Activated CD4-positive, CD25-positive, alpha-beta regulatory T cell treated with anti-CD3 and anti-CD28 coated beads, Interleukin-2, amount 50 U/mL, for 24 hours (primary cell): ENCODE results near the gene FES.
"Not testable (repeated sequence)": the region's sequence is repeated elsewhere in the genome, so short reads cannot be mapped to it uniquely, and the experiment has no call there.

ENCODE experiments used
- ATAC-seq, 2 donors: fragments of 150-1000 bp; cut with Tn5 transposase; one replicate each; pipeline ENCODE4 v1.10.0; 2021; ENCODE audit warnings: mild to moderate bottlenecking in 1 of 2, moderate library complexity in 1 of 2

Gene FES

DNA sequence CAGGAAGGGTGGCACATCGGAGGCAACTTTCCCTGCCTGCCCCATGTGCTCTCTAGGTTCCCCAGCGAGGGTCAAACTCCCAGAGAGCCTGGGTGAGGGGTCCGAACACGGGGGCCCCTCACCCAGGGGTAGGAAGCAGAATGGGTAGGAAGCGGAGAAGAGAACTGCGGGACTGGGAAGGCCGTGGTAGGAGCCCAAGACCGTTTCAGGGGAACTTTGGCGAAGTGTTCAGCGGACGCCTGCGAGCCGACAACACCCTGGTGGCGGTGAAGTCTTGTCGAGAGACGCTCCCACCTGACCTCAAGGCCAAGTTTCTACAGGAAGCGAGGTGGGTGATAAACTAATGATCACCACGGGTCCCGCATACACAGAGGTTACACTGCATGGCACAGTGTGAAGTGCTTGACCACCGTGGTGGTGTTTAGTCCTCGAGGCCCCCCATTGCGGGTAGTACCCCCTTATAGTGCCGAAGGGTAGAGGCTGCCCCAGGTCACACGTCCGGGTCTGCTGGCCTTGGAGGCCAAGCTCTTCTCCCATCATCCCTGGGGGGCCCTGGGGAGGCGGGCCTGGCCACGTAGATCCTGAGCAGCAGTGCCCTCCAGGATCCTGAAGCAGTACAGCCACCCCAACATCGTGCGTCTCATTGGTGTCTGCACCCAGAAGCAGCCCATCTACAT is 8.3 kb downstream of the FES start:
- no peak for ATAC-seq

DNA sequence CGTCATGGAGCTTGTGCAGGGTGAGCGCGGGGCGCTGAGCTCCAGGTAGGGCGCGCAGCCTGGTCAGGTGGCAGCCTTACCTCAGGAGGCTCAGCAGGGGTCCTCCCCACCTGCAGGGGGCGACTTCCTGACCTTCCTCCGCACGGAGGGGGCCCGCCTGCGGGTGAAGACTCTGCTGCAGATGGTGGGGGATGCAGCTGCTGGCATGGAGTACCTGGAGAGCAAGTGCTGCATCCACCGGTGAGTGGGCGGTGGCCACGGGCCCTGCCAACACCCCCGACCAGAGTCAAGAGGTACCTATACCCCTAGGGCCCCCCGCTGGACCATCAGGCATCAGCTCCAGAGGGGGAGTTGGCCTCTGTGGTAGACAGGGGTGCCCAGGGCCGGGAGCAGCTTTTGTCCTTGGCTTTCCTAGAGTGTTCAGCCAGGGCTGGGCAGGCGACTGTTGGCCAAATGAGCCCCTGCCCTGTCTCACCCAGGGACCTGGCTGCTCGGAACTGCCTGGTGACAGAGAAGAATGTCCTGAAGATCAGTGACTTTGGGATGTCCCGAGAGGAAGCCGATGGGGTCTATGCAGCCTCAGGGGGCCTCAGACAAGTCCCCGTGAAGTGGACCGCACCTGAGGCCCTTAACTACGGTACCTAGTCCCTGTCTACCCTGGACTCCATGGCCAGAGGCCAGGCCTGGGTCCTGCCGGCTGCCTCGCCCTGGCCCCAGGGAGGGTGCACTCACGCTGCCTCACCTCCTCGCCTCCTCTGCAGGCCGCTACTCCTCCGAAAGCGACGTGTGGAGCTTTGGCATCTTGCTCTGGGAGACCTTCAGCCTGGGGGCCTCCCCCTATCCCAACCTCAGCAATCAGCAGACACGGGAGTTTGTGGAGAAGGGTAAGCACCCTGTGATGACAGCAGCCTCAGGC is 9.1 kb downstream of the FES start:
- ATAC-seq = no peak

DNA sequence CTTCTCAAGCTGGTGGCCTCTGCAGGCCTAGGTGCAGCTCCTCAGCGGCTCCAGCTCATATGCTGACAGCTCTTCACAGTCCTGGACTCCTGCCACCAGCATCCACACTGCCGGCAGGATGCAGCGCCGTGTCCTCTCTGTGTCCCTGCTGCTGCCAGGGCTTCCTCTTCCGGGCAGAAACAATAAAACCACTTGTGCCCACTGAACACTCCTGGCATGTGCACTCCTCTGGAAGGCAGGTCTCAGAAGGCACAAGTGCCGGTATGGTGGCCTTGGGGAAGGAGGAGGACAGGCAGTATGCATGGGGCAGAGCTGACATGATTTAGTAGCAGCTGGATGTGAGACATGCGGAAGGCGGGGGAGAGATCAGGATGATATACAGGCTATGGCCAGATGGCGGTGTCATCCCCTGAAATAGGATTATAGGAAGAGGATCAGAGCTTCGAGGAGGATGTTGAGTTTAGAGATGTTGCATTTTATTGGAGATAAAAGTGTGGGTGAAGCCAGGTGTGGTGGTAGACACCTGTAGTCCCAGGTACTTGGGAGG is 11.3 kb downstream of the FES start:
- ATAC-seq = no peak

GRCh38 chr15:90897131-90897655 is 12.9 kb downstream of the FES start:
- ATAC-seq = not testable (repeated sequence)

DNA sequence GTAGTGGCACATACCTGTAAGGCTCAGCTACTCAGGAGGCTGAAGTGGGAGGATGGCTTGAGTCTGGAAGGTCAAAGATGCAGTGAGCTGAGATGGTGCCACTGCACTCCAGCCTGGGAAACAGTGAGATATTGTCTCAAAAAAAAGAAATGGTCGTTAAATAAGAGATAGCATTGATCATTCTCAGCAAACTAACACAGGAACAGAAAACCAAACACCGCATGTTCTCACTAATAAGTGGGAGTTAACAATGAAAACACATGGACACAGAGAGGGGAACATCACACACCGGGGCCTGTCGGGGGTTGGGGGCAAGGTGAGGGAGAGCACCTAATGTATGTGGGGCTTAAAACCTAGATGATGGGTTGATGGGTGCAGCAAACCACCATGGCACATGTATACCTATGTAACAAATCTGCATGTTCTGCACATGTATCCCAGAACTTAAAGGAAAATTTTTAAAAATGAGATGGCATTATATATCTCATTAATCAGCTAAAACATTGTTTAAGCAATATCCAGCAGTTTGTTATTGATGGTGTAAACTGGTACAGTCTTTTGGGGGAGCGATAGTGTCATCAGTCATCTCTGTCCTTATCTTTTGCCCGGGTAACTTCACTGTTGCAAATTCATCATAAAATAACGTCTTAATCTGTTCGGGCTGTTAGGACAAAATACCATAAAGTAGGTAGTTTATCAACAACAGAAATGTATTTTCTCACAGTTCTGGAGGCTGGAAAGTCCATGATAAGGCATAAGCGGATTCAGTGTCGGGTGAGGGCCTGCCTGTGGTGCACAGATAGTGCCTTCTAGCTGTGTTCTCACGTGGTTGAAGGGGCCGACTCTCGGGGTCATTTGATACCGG is 17.1 kb downstream of the FES start:
- no peak for ATAC-seq

GRCh38 chr15:90902040-90902839 is 17.9 kb downstream of the FES start:
- ATAC-seq = peak; percentile 81

DNA sequence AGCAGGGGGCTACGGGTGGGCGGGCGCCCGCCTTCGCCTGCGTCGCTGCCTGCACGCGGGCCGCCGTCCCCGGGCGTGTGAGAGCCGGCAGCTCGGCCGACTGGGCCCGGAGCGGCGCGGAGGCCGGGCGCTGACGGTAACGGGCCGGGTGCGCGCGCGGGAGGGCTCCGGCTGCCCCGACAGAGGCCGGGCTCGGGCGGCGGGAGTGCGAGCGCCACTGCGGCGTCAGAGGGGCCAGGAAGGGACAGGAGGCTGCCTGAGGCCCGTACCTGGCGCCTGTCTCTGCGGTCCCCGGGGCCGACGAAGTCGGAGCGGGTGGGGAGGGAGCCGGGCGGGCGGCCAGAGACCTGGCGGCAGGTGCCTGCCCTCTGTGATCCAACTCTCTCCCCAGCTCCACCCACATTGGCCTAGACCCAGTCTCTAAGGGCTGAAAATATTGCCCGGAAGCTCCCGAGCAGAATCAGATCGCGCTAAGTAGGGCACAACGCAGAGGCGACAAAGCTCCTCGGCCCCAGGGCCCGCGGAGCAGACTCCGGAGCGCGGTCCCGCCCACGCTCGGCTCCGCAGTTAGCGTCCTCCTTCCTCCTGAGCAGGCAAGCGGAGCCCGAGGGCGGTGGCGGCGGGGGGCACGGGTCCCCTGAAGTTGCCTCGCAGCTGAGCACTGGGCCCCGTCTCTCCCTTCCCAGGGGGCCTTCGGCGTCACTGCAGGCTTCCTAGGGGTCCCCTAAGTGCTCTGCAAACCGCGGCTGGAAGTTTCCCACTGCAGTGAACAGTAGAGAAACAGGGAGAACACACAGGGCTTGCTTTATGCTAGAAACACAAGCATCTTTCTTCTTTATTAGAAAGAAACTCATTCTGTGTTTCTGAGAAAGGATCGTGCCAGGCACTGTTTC is 18.8 kb downstream of the FES start, which contains the start of gene MAN2A2:
MAN2A2 (plus strand) TSS at position 463 of the 893 bp plus-strand sequence. CDS start 906 bp downstream, outside the sequence.
- peak; percentile 64 to 70 for ATAC-seq

- ATAC-seq = no peak
These were observed 19.6 kb downstream of the FES start for GRCh38 chr15:90903733-90904536.

GRCh38 chr15:90904746-90905145 is 20.4 kb downstream of the FES start:
- ATAC-seq = no peak

- ATAC-seq = no peak
These were observed 21.2 kb downstream of the FES start for GRCh38 chr15:90905306-90906180.

DNA sequence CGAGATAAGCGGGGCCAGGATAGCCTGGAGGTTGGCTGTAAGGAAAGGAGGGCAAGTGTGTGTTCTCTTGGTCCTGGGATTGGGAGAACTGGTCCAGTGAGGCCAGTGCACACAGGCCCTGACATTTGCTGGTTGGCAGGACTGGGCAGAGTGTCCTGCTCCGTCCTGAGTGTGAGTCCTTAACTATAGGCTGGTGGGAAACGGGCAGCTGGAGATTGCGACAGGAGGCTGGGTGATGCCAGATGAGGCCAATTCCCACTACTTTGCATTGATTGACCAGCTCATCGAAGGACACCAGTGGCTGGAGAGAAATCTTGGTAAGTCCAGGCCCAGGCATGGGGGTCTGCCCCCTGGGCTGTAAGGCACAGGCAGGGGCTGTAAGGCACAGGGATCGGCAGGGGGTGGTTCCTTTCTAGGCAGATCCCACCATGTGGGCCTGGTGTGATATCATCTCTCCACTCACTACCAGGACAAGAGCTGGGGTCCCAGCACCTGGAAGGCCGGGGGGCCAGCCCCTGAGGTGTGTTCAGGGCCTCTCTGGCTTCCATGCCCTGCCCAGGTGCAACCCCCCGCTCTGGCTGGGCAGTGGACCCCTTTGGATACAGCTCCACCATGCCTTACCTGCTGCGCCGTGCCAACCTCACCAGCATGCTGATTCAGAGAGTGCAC is 22.0 kb downstream of the FES start:
- ATAC-seq = no peak

DNA sequence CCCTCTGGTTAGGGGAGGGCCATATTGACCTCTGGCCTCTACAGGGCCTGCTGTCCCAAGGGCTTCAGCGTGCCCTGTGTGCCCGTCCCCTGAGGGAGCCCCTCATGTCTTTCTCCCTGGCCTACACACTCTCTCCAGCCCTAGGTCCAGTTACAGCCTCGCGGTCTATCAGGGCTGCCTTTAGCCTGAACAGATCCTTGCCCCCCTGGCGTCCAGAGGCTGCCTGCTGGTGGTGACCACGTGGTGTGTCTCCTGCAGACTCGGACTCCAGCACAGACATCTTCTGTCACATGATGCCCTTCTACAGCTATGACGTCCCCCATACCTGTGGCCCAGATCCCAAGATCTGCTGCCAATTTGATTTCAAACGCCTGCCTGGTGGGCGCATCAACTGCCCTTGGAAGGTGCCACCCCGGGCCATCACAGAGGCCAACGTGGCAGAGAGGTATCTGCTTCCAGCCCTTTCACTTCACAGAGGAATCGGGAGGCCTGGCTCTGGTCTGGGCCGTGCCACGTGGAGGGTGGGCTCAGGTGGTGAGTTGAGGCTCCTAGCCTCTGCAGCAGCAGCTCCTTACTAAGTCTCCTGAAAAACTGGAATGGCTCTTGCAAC is 22.9 kb downstream of the FES start:
- no peak for ATAC-seq

DNA sequence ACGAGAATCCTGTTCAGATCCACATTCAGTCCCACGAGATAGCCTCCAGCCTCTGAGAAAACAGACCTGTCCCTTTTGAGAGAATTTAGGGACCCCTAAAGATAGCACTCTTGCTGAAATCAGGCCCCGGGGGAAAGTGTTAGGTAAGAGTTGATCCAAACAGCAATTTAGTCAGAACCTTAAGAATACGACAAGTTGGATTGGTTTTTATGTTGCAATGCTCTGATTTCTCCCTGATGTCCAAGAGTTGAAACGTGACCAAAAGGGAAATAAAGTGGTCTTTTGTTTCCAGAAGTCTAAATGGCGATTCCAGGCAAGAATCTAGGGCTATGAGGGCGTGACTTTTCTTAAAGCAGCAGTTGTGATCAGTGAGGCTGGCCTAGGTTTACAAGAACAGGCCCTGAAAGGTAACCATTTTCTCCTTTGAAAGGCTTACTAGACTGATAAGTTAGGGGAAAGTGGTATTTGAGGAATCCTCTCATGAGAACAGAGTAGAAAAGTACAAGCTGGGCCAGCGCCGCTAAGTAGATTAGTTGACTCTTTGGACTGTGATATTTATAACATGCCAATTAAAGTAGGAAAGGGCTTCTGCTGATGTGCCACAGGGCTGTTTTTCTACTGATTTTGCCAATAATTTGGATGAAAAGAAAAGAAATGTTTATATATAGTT is 23.7 kb downstream of the FES start:
- no peak for ATAC-seq

GRCh38 chr15:90909449-90909848 is 25.1 kb downstream of the FES start:
- ATAC-seq = not testable (repeated sequence)

DNA sequence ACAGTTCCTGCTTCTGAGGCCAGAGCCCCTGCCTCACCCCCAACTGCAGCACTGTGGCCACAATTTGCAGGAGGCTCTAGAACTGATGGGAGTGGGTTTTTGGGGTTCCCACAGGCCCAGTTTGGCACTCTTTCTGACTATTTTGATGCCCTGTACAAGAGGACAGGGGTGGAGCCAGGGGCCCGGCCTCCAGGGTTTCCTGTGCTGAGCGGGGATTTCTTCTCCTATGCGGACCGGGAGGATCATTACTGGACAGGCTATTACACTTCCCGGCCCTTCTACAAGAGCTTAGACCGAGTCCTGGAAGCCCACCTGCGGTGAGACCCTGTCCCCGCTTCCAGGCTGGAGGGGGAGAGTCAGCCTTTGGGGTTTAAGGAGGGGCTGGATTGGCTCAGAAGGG is 25.7 kb downstream of the FES start:
- no peak for ATAC-seq

- ATAC-seq = no peak
These were observed 26.4 kb downstream of the FES start for GRCh38 chr15:90910441-90911301.
